Body of pancreas (tissue), 4 donors: ENCODE results near the gene QKI. TPM values are rescaled to one million over a fixed set of nuclear protein-coding genes. Genes with fewer than 3 reads are reported as not detected.
A peak's percentile ranks its signal among the peaks of the same experiment; 100 is the strongest.

Experiments
- ATAC-seq: fragments of 150-250 bp; one replicate; pipeline ENCODE4 v1.9.1; 2016
- DNase-seq, 4 donors: peaks; one replicate each; pipeline ENCODE4 v3.0.0-alpha.2; 2019
- H3K27ac ChIP-seq, 4 donors: fragments of 200-600 bp; sonication (generic); 1 replicate in 3 of 4; 2 replicates in 1 of 4; pipeline versions ENCODE4 v1.5.1 to v1.6.1; 2016 to 2019; ENCODE audit warnings: mild to moderate bottlenecking in 1 of 4, mixed read lengths in 1 of 4, moderate library complexity in 1 of 4
- H3K27me3 ChIP-seq, 2 donors: fragments of 200-600 bp; sonication (generic); one replicate each; pipeline ENCODE4 v1.6.0; 2016; ENCODE audit warnings: mild to moderate bottlenecking in 1 of 2
- H3K36me3 ChIP-seq, 2 donors: fragments of 200-600 bp; sonication (generic); replicated peaks in 1 of 2; 2 replicates each; pipeline ENCODE4 v1.5.1; 2016; ENCODE audit warnings: low read depth in 2 of 2; ENCODE audit not compliant: insufficient read depth in 1 of 2
- H3K4me1 ChIP-seq: fragments of 200-600 bp; sonication (generic); one replicate; pipeline ENCODE4 v1.6.0; 2016
- H3K4me3 ChIP-seq, 2 donors: fragments of 200-600 bp; sonication (generic); 1 replicate in 1 of 2; 2 replicates in 1 of 2; pipeline ENCODE4 v1.5.1; 2016 to 2019
- H3K9me3 ChIP-seq, 3 donors: fragments of 200-600 bp; sonication (generic); 1 replicate in 2 of 3; 2 replicates in 1 of 3; pipeline ENCODE4 v1.5.1; 2016
- CTCF ChIP-seq, 7 experiments: fragments of 450-650 bp in 4 of 7; fragments of 200-600 bp in 3 of 7; sonication (generic) in 3 of 7; IDR thresholded peaks; one replicate each; pipeline ENCODE4 v1.5.1; 2016 to 2019; ENCODE audit warnings: antibody characterized with exemption in 7 of 7
- POLR2A ChIP-seq, 3 donors: fragments of 450-650 bp; IDR thresholded peaks; one replicate each; pipeline ENCODE4 v1.6.1; 2016; ENCODE audit warnings: antibody characterized with exemption in 3 of 3, mild to moderate bottlenecking in 2 of 3
- WGBS, 2 donors: methylation state at CpG; one replicate each; pipeline ENCODE4 v1.1.5; 2017; 5-methylcytosine and 5-hydroxymethylcytosine counted together
- intact Hi-C: fragments of 100-400 bp; cut with DNase I; formaldehyde crosslinking; loops from one replicate; pipeline ENCODE4 v1.15.1; 2023
- total RNA-seq, 2 donors: library from RNA; depleted of rRNA; stranded (reverse); fragments of >200 nt; gene quantifications; one replicate each; pipeline ENCODE4 v1.1.0, GENCODE V29; 2016

QKI gene
- total RNA-seq, 2 donors from 2014 or later, result 60.4 to 61.3 TPM

GRCh38 chr6:163417595-163417994 lies 3.1 kb downstream of the QKI start:
- no peaks in the 10 kb centered on the region for H3K9me3 ChIP-seq
- WGBS, 2 donors, result 4 to 7% methylated on average over 4 of the region's 4 CpGs
- H3K27me3 ChIP-seq, result no peaks in the 10 kb centered on the region
- H3K27ac ChIP-seq, result peak overlapping the region in 3 of 4 donors; percentile 97 to 100 (median 99)
- intact Hi-C loops, result no loop called here
- no peak for DNase-seq
- ATAC-seq, result no peak
- no peaks in the 10 kb centered on the region for H3K36me3 ChIP-seq
- H3K4me1 ChIP-seq, result peaks cover 38% of the 10 kb centered on the region
- H3K4me3 ChIP-seq, result no peak overlapping the region
- TF ChIP-seq CTCF (IDR thresholded peaks at IDR 0.05) (no peak), POLR2A (IDR thresholded peaks at IDR 0.05) (no peak)

- TF ChIP-seq POLR2A (IDR thresholded peaks at IDR 0.05), result no peak
- no peak for TF ChIP-seq CTCF (IDR thresholded peaks at IDR 0.05)
- ATAC-seq (no peak), DNase-seq (no peak)
- WGBS, 2 donors, result 20 to 24% methylated on average over 5 of the region's 5 CpGs
- intact Hi-C loops, result no loop called here
- Histone ChIP-seq H3K27ac (peak overlapping the region in 2 of 4 donors; percentile 97 to 99), H3K36me3 (no peaks in the 10 kb centered on the region), H3K27me3 (no peaks in the 10 kb centered on the region), H3K9me3 (no peaks in the 10 kb centered on the region), H3K4me1 (peaks cover 43% of the 10 kb centered on the region), H3K4me3 (no peak overlapping the region)
These were observed 4.0 kb downstream of the QKI start for GRCh38 chr6:163418311-163419029.

DNA sequence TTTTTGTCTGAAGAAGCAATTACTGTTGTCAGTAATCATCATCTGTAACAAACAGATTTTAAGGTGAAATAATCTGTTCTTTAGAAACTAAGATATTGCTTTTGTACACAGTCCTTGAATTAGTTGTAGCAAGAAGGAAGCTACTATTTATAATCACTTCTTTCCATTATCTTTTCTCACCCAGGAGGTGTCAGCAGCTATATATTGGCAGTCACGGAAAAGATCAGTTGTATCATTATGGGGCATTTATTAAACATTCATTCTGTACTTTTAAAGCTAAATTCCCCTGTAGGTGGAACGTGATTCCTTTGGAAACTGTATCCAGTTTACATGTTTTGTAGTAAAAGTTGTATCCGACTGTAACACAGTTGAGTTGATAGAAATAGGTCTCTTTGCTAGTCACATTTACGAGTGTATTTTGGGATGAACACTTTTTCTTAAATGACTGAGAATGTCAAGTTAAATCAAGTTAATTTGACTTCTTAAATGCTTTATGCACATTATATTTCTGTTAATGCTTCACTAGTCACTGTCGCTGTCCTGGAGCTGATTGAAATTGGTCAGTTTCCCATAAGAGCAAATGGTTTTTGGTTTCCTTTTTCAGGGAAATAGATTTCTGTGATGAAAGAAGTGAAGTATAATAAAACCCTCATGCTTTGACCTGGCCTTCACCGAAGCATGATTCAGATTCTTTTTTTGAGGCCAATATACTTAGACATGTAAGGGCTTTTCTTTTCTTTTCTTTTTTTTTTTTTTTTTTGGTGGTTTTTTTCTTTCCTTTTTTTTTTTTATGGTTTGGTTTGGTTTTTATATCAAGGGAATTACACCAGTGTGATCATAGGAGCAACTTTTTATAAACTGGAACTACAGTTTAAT lies 5.1 kb downstream of the QKI start:
- WGBS, 2 donors, result 11 to 17% methylated on average over 6 of the region's 6 CpGs
- Histone ChIP-seq H3K4me1 (peaks cover 53% of the 10 kb centered on the region), H3K27me3 (no peaks in the 10 kb centered on the region), H3K36me3 (no peaks in the 10 kb centered on the region), H3K9me3 (no peaks in the 10 kb centered on the region), H3K4me3 (no peak overlapping the region), H3K27ac (peak overlapping the region in 3 of 4 donors; percentile 37 to 99 (median 97))
- intact Hi-C loops, result no loop called here
- no peak for TF ChIP-seq POLR2A (IDR thresholded peaks at IDR 0.05)
- TF ChIP-seq CTCF (IDR thresholded peaks at IDR 0.05), result no peak
- no peak for DNase-seq
- ATAC-seq, result no peak

GRCh38 chr6:163420289-163420614 lies 5.7 kb downstream of the QKI start:
- ATAC-seq (no peak), DNase-seq (no peak)
- intact Hi-C loops, result no loop called here
- Histone ChIP-seq H3K9me3 (no peaks in the 10 kb centered on the region), H3K4me1 (peaks cover 53% of the 10 kb centered on the region), H3K4me3 (no peak overlapping the region), H3K27ac (peak overlapping the region in 3 of 4 donors; percentile 11 to 99 (median 43)), H3K36me3 (no peaks in the 10 kb centered on the region), H3K27me3 (no peaks in the 10 kb centered on the region)
- TF ChIP-seq POLR2A (IDR thresholded peaks at IDR 0.05) (no peak), CTCF (IDR thresholded peaks at IDR 0.05) (no peak)
- WGBS, 2 donors, result 3 to 10% methylated on average over 2 of the region's 2 CpGs
